GM10266 (cell line): Measurements from ENCODE around the gene NKAIN2.
"Not testable (repeated sequence)": the region's sequence is repeated elsewhere in the genome, so short reads cannot be mapped to it uniquely, and the experiment has no call there.

Experiments
- DNase-seq: peaks from one replicate; pipeline ENCODE4 v3.0.0; 2012; ENCODE audit errors: extremely low spot score
- TF ChIP-seq, protein P1 (sequence below): IDR thresholded peaks from 2 replicates; pipeline ENCODE4 v1.5.1; 2012; ENCODE audit warnings: mild to moderate bottlenecking, low read depth; ENCODE audit not compliant: control insufficient read depth, insufficient read depth; ENCODE audit errors: missing control alignments

NKAIN2 gene

GRCh38 chr6:124368131-124368530 lies 564.5 kb downstream of the NKAIN2 start:
- TF ChIP-seq, protein P1, sequence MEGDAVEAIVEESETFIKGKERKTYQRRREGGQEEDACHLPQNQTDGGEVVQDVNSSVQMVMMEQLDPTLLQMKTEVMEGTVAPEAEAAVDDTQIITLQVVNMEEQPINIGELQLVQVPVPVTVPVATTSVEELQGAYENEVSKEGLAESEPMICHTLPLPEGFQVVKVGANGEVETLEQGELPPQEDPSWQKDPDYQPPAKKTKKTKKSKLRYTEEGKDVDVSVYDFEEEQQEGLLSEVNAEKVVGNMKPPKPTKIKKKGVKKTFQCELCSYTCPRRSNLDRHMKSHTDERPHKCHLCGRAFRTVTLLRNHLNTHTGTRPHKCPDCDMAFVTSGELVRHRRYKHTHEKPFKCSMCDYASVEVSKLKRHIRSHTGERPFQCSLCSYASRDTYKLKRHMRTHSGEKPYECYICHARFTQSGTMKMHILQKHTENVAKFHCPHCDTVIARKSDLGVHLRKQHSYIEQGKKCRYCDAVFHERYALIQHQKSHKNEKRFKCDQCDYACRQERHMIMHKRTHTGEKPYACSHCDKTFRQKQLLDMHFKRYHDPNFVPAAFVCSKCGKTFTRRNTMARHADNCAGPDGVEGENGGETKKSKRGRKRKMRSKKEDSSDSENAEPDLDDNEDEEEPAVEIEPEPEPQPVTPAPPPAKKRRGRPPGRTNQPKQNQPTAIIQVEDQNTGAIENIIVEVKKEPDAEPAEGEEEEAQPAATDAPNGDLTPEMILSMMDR: no peak
- no peak for DNase-seq

- DNase-seq: no peak
- TF ChIP-seq, protein P1: no peak
Observed at GRCh38 chr6:124371974-124372475, 568.4 kb downstream of the NKAIN2 start.

- TF ChIP-seq, protein P1: no peak
- DNase-seq: no peak
Observed at GRCh38 chr6:124373386-124373785, 569.7 kb downstream of the NKAIN2 start.

DNA sequence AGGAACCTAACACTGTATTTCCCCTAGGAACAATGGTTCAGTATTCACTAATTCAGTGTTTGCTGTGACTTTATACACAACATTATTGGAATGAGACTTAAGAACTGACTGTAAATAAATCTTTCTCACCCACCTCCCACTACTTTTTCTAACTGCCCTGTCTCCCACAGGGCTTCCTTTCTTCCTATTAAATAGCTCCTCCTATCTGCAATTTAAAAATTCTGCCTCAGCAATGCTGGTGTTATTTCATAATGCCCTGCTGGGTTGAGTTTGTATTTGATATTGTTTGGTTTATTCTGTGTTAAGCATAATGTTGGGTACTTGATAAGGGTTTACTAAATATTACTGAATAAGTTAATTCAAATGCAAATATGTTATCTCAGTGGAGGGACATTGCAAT lies 585.5 kb downstream of the NKAIN2 start:
- TF ChIP-seq, protein P1: no peak
- no peak for DNase-seq

- DNase-seq: no peak
- TF ChIP-seq, protein P1: no peak
Observed at GRCh38 chr6:124393536-124393935, 589.9 kb downstream of the NKAIN2 start.

DNA sequence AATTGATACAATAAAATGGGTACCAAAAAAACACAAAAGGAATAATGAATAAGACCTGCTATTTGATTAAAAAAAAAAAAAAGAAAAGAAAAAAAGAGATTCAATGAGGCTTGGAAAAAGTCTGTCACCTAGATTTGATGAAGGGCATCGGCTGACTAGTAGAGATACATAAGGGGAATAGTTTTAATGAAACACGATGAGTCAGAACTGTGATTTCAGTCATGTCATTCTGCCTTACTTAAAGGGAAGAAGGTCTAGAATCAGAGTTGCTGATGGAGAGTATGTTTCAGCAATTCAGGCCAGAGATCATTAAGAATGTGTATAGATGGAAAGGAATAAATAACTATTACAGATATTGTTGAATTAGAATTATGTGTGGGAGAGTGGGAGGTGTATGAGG lies 592.7 kb downstream of the NKAIN2 start:
- DNase-seq: no peak
- TF ChIP-seq, protein P1: no peak

DNA sequence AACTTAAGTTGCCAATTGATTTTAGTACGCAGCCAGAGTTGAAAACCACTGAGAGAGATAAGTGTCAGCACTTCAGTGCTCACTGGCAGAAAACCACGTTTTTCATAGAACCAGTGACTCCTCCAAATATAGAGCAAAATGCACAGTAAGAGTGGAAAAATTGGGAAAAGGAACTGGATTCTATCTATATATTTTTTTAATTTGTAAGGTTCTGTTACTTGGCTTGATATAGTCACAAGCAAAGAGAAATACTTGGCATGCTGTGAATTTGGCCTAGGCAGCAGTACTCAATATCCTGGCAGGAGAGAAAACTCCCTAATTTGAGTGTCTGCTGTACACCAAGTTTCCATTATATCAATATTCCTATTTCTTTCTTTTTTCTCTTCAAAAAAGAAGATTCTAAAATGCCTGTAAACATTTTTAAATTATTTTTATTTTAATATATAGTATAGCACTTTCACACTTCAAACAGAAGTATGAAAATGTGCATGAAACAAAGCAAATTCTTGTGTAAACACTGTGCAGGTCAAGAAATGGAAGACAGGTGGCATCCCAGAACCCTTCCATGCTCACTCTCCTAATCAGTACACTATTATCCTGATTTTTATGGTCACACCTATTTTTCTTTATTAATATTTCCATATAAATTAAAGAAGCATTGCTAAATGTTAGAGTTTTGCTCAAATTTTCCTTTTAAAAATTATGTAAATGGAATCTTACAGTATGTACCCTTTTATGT lies 596.8 kb downstream of the NKAIN2 start:
- TF ChIP-seq, protein P1: no peak
- DNase-seq: no peak

GRCh38 chr6:124410425-124410824 lies 606.8 kb downstream of the NKAIN2 start:
- not testable (repeated sequence) for DNase-seq

DNA sequence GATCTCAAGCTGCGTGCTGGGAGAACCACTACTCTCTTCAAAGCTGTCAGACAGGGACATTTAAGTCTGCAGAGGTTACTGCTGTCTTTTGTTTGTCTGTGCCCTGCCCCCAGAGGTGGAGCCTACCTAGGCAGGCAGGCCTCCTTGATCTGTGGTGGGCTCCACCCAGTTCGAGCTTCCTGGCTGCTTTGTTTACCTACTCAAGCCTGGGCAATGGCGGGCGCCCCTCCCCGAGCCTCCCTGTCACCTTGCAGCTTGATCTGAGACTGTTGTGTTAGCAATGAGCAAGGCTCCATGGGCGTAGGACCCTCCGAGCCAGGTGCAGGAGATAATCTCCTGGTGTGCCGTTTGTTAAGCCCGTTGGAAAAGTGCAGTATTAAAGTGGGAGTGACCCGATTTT lies 609.0 kb downstream of the NKAIN2 start:
- DNase-seq: not testable (repeated sequence)
